Astrocyte (in vitro differentiated cells and primary cell): ENCODE results near the gene ZNF385C. TPM values are rescaled to one million over a fixed set of nuclear protein-coding genes. Genes with fewer than 3 reads are reported as not detected.

Experiments used
- DNase-seq: peaks from one replicate; pipeline ENCODE4 v3.0.0-alpha.2; 2010; ENCODE audit warnings: low read depth
- FAIRE-seq: peaks from 2 replicates; lab custom pipeline; 2011; peaks lifted over from hg19 to GRCh38; lab: Jason Lieb, UNC
- H2AFZ ChIP-seq: 2 replicates; pipeline ENCODE4 v1.6.0; 2012; ENCODE audit warnings: low read depth, low read length, inconsistent platforms
- H3K27ac ChIP-seq: 2 replicates; pipeline ENCODE4 v1.5.1; 2011; ENCODE audit warnings: low read depth, low read length, inconsistent platforms
- H3K27me3 ChIP-seq: 2 replicates; pipeline ENCODE4 v1.6.0; 2011; ENCODE audit warnings: low read length, inconsistent platforms; ENCODE audit not compliant: insufficient read depth
- H3K36me3 ChIP-seq: 2 replicates; pipeline ENCODE4 v1.5.1; 2011; ENCODE audit warnings: low read length, inconsistent platforms; ENCODE audit not compliant: insufficient read depth
- H3K4me1 ChIP-seq: 2 replicates; pipeline ENCODE4 v1.5.1; 2011; ENCODE audit warnings: low read length, inconsistent platforms; ENCODE audit not compliant: insufficient read depth
- H3K4me2 ChIP-seq: 2 replicates; pipeline ENCODE4 v1.6.0; 2012; ENCODE audit warnings: low read length, inconsistent platforms
- H3K4me3 ChIP-seq: 2 replicates; pipeline ENCODE4 v1.5.1; 2011; ENCODE audit warnings: low read depth, mild to moderate bottlenecking, low read length, inconsistent platforms; ENCODE audit not compliant: insufficient read depth
- H3K79me2 ChIP-seq: 2 replicates; pipeline ENCODE4 v1.6.0; 2012; ENCODE audit warnings: mild to moderate bottlenecking, low read length, inconsistent platforms; ENCODE audit not compliant: insufficient read depth
- H3K9ac ChIP-seq: 2 replicates; pipeline ENCODE4 v1.6.0; 2012; ENCODE audit warnings: mild to moderate bottlenecking, low read length, inconsistent platforms
- H3K9me3 ChIP-seq: 2 replicates; pipeline ENCODE4 v1.5.1; 2012; ENCODE audit warnings: low read depth, mild to moderate bottlenecking, low read length, inconsistent platforms; ENCODE audit not compliant: insufficient read depth
- H4K20me1 ChIP-seq: 2 replicates; pipeline ENCODE4 v1.6.0; 2012; ENCODE audit warnings: low read length, inconsistent platforms; ENCODE audit not compliant: insufficient read depth
- H3K27ac Mint-ChIP-seq: one replicate; pipeline ENCODE4 v1.8.0; 2021; ENCODE audit warnings: mild to moderate bottlenecking, mixed read lengths; ENCODE audit not compliant: unreplicated experiment
- H3K27me3 Mint-ChIP-seq: one replicate; pipeline ENCODE4 v1.8.0; 2021; ENCODE audit warnings: low read depth, mixed read lengths; ENCODE audit not compliant: unreplicated experiment
- H3K36me3 Mint-ChIP-seq: one replicate; pipeline ENCODE4 v1.8.0; 2021; ENCODE audit warnings: low read depth, mixed read lengths; ENCODE audit not compliant: unreplicated experiment
- H3K4me1 Mint-ChIP-seq: one replicate; pipeline ENCODE4 v1.8.0; 2021; ENCODE audit warnings: low read depth, mixed read lengths; ENCODE audit not compliant: unreplicated experiment
- H3K4me3 Mint-ChIP-seq: one replicate; pipeline ENCODE4 v1.8.0; 2021; ENCODE audit warnings: mild to moderate bottlenecking, moderate library complexity, mixed read lengths; ENCODE audit not compliant: unreplicated experiment
- H3K9me3 Mint-ChIP-seq: one replicate; pipeline ENCODE4 v1.8.0; 2021; ENCODE audit warnings: mild to moderate bottlenecking, mixed read lengths; ENCODE audit not compliant: unreplicated experiment
- CTCF ChIP-seq: IDR thresholded peaks from 2 replicates; pipeline ENCODE4 v1.5.1; 2011; ENCODE audit warnings: low read depth, mild to moderate bottlenecking, inconsistent platforms, low read length, moderate library complexity; ENCODE audit not compliant: insufficient read depth
- EZH2 ChIP-seq: IDR thresholded peaks from 2 replicates; pipeline ENCODE4 v1.6.1; 2012; ENCODE audit warnings: mild to moderate bottlenecking, low read length, inconsistent platforms; ENCODE audit not compliant: insufficient read depth
- total RNA-seq: library from RNA; stranded (reverse); gene quantifications from 2 replicates; pipeline ENCODE4 v1.2.1, GENCODE V29; 2021

Gene ZNF385C
- total RNA-seq, 1 donor from 2014 or later: 0.39 TPM

- peaks cover 2% of the 10 kb centered on the region for H3K9me3 Mint-ChIP-seq
- DNase-seq (no peak), FAIRE-seq (no peak)
- H3K27me3 Mint-ChIP-seq: peaks cover 2% of the 10 kb centered on the region
- Histone ChIP-seq H3K27me3 (peaks cover 8% of the 10 kb centered on the region), H3K4me1 (peaks cover 17% of the 10 kb centered on the region), H3K9ac (no peak overlapping the region), H2AFZ (no peak overlapping the region), H3K4me3 (no peak overlapping the region), H3K36me3 (peaks cover 6% of the 10 kb centered on the region), H3K4me2 (no peak overlapping the region), H3K9me3 (no peaks in the 10 kb centered on the region), H3K79me2 (no peaks in the 10 kb centered on the region), H4K20me1 (peaks cover 10% of the 10 kb centered on the region), H3K27ac (no peak overlapping the region)
- no peak for TF ChIP-seq CTCF
- TF ChIP-seq EZH2: no peak
- H3K4me3 Mint-ChIP-seq: no peak overlapping the region
- peaks cover 24% of the 10 kb centered on the region for H3K4me1 Mint-ChIP-seq
- H3K27ac Mint-ChIP-seq: no peak overlapping the region
- peaks cover 7% of the 10 kb centered on the region for H3K36me3 Mint-ChIP-seq
These were observed 71.2 kb downstream of the ZNF385C start for GRCh38 chr17:42026857-42027589.

GRCh38 chr17:42025936-42026335 is 72.3 kb downstream of the ZNF385C start:
- H3K27ac Mint-ChIP-seq: no peak overlapping the region
- TF ChIP-seq CTCF: no peak
- TF ChIP-seq EZH2: no peak

GRCh38 chr17:42025191-42025579 is 73.1 kb downstream of the ZNF385C start:
- FAIRE-seq: no peak
- H3K4me2 ChIP-seq: peak overlapping the region; percentile 62
- no peak for DNase-seq
- Mint-ChIP-seq H3K9me3 (peaks cover 2% of the 10 kb centered on the region), H3K4me1 (peaks cover 34% of the 10 kb centered on the region), H3K4me3 (peak overlapping the region; percentile 76), H3K36me3 (peaks cover 11% of the 10 kb centered on the region), H3K27ac (peak overlapping the region; percentile 91), H3K27me3 (no peaks in the 10 kb centered on the region)
- no peak for TF ChIP-seq CTCF
- TF ChIP-seq EZH2: no peak
- H3K36me3 ChIP-seq: peaks cover 10% of the 10 kb centered on the region
- H3K4me3 ChIP-seq: no peak overlapping the region
- H3K4me1 ChIP-seq: peaks cover 26% of the 10 kb centered on the region
- peaks cover 15% of the 10 kb centered on the region for H3K79me2 ChIP-seq
- H3K9me3 ChIP-seq: no peaks in the 10 kb centered on the region
- H3K9ac ChIP-seq: peak overlapping the region; percentile 6
- H2AFZ ChIP-seq: no peak overlapping the region
- H4K20me1 ChIP-seq: peaks cover 19% of the 10 kb centered on the region
- peaks cover 3% of the 10 kb centered on the region for H3K27me3 ChIP-seq
- H3K27ac ChIP-seq: peak overlapping the region; percentile 23

More at GRCh38 chr17:42025936-42026335, 72.3 kb downstream of the ZNF385C start:
- peaks cover 10% of the 10 kb centered on the region for H3K36me3 ChIP-seq
- peaks cover 23% of the 10 kb centered on the region for H3K4me1 ChIP-seq
- H3K9ac ChIP-seq: no peak overlapping the region
- no peaks in the 10 kb centered on the region for H3K27me3 Mint-ChIP-seq
- FAIRE-seq (no peak), DNase-seq (no peak)
- peaks cover 32% of the 10 kb centered on the region for H3K4me1 Mint-ChIP-seq
- H3K4me3 Mint-ChIP-seq: no peak overlapping the region
- peaks cover 8% of the 10 kb centered on the region for H3K79me2 ChIP-seq
- H3K27me3 ChIP-seq: peaks cover 6% of the 10 kb centered on the region
- H3K9me3 ChIP-seq: no peaks in the 10 kb centered on the region
- H2AFZ ChIP-seq: no peak overlapping the region
- no peak overlapping the region for H3K4me2 ChIP-seq
- H3K4me3 ChIP-seq: no peak overlapping the region
- H3K36me3 Mint-ChIP-seq: peaks cover 11% of the 10 kb centered on the region
- peaks cover 2% of the 10 kb centered on the region for H3K9me3 Mint-ChIP-seq
- H4K20me1 ChIP-seq: peaks cover 17% of the 10 kb centered on the region
- H3K27ac ChIP-seq: no peak overlapping the region
